ENCODE data around the gene ARHGEF2.

- TF ChIP-seq CTCF (IDR thresholded peaks at IDR 0.05) (no peak), EZH2 (IDR thresholded peaks at IDR 0.05; ENCODE audit: borderline replicate concordance, insufficient read depth, low read depth, low read length, poor library complexity, severe bottlenecking) (no peak)
Observed at GRCh38 chr1:156019946-156020292, 41.6 kb upstream of the ARHGEF2 start.
